Activated T-cell treated with anti-CD3 and anti-CD28 coated beads, Interleukin-2, amount 50 U/mL, for 72 hours (primary cell): ENCODE data around the gene GPR107. TPM values are rescaled to one million over a fixed set of nuclear protein-coding genes. Genes with fewer than 3 reads are reported as not detected.
"Not testable (repeated sequence)": the region's sequence is repeated elsewhere in the genome, so short reads cannot be mapped to it uniquely, and the experiment has no call there.

Experiments
- ATAC-seq, 2 donors: fragments of 150-1000 bp; cut with Tn5 transposase; replicated peaks in 1 of 2; 2 replicates each; pipeline ENCODE4 v1.10.0; 2021; ENCODE audit warnings: moderate library complexity in 2 of 2, mild to moderate bottlenecking in 1 of 2
- DNase-seq, 2 donors: peaks; one replicate each; pipeline ENCODE4 v3.0.0; 2021 to 2022; ENCODE audit warnings: mixed read lengths in 1 of 2
- H3K27ac Mint-ChIP-seq: one replicate; pipeline ENCODE4 v1.8.0; 2022; ENCODE audit warnings: mild to moderate bottlenecking, moderate library complexity, mixed read lengths
- H3K27me3 Mint-ChIP-seq: one replicate; pipeline ENCODE4 v1.8.0; 2022; ENCODE audit warnings: low read depth, mixed read lengths
- H3K36me3 Mint-ChIP-seq, 2 donors: one replicate each; pipeline ENCODE4 v1.8.0; 2022; ENCODE audit warnings: mixed read lengths in 2 of 2, mild to moderate bottlenecking in 1 of 2; ENCODE audit not compliant: insufficient read depth in 2 of 2
- H3K4me1 Mint-ChIP-seq: one replicate; pipeline ENCODE4 v1.8.0; 2022; ENCODE audit warnings: low read depth, mixed read lengths
- H3K4me3 Mint-ChIP-seq, 2 donors: one replicate each; pipeline ENCODE4 v1.8.0; 2022; ENCODE audit warnings: mild to moderate bottlenecking in 2 of 2, mixed read lengths in 2 of 2, moderate library complexity in 2 of 2
- H3K9me3 Mint-ChIP-seq, 2 donors: one replicate each; pipeline ENCODE4 v1.8.0; 2022; ENCODE audit warnings: mixed read lengths in 2 of 2
- total RNA-seq, 2 donors: library from RNA; stranded (reverse); gene quantifications; one replicate each; pipeline ENCODE4 v1.2.3, GENCODE V29; 2022

GPR107 gene
- 10 to 100 TPM; 27.3 to 31.7 TPM for total RNA-seq

GRCh38 chr9:130053504-130054324, at the start of gene GPR107:
GPR107 (plus strand) TSS chr9:130053906; CDS start chr9:130053933, 27 bp downstream.
- peak within 1 kb of the TSS; percentile 98 for H3K27ac Mint-ChIP-seq
- H3K36me3 Mint-ChIP-seq = peaks cover 5 to 6% of the 10 kb centered on the region in 2 donors

GRCh38 chr9:130003943-130004552, 49.7 kb upstream of the GPR107 start:
- peak overlapping the region in 1 of 2 donors; percentile 18 for H3K4me3 Mint-ChIP-seq
- no peaks in the 10 kb centered on the region for H3K27me3 Mint-ChIP-seq
- no peaks in the 10 kb centered on the region for H3K9me3 Mint-ChIP-seq
- DNase-seq = no peak
- peaks cover 89% of the 10 kb centered on the region for H3K4me1 Mint-ChIP-seq
- peaks cover 11 to 44% of the 10 kb centered on the region in 2 donors for H3K36me3 Mint-ChIP-seq
- ATAC-seq = no peak
- peak overlapping the region; percentile 68 for H3K27ac Mint-ChIP-seq

More at GRCh38 chr9:130053504-130054324, at the start of gene GPR107:
- peak; percentile 96 for ATAC-seq
- Mint-ChIP-seq H3K4me1 (peaks cover 42% of the 10 kb centered on the region), H3K27me3 (no peaks in the 10 kb centered on the region), H3K9me3 (no peaks in the 10 kb centered on the region), H3K4me3 (peak within 1 kb of the TSS; percentile 93 to 98)
- DNase-seq = peak; percentile 89 to 90

- H3K9me3 Mint-ChIP-seq, DNase-seq, H3K27me3 Mint-ChIP-seq, ATAC-seq: not testable (repeated sequence)
- Mint-ChIP-seq H3K27ac (peak overlapping the region; percentile 98), H3K4me1 (peaks cover 94% of the 10 kb centered on the region), H3K36me3 (peaks cover 17 to 41% of the 10 kb centered on the region in 2 donors), H3K4me3 (peak overlapping the region; percentile 63 to 82)
Observed at GRCh38 chr9:130006952-130007351, 46.8 kb upstream of the GPR107 start.

DNA sequence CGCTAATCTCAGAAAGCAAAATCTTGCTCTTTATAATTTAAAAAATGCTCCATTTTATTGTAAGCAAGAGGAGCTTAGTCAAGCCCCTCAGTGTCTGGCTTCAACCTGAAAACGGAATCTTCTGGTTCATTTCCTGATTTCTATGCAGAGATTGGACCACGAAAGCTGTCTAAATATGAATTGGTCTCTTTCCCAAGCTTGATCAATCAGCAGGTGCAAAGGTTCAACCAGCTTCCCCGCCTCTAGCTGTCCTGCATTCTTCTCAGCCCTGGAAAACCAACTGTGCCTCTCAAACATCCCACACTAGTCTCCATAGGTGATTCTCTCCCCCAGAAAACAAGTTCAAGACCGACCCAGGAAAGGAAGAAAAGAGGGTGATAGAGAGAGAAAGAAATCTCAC, 45.2 kb upstream of the GPR107 start:
- peaks cover 95% of the 10 kb centered on the region for H3K4me1 Mint-ChIP-seq
- H3K4me3 Mint-ChIP-seq = peak overlapping the region; percentile 63 to 86
- peaks cover 15 to 41% of the 10 kb centered on the region in 2 donors for H3K36me3 Mint-ChIP-seq
- no peaks in the 10 kb centered on the region for H3K27me3 Mint-ChIP-seq
- peaks cover 2 to 5% of the 10 kb centered on the region in 2 donors for H3K9me3 Mint-ChIP-seq
- DNase-seq (no peak), ATAC-seq (peak in 1 of 2 donors; percentile 6)
- H3K27ac Mint-ChIP-seq = peak overlapping the region; percentile 98

DNA sequence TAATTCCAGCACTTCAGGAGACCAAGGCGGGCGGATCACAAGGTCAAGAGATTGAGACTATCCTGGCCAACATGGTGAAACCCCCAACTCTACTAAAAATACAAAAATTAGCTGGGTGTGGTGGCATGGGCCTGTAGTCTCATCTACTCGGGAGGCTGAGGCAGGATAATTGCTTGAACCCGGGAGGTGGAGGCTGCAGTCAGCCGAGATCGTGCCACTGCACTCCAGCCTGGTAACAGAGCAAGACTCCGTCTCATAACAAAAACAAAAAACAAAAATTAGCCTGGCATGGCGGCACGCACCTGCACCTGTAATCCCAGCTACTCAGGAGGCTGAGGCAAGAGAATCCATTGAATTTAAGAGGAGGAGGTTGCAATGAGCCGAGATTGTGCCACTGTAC, 44.2 kb upstream of the GPR107 start:
- H3K4me1 Mint-ChIP-seq = peaks cover 94% of the 10 kb centered on the region
- peaks cover 17 to 44% of the 10 kb centered on the region in 2 donors for H3K36me3 Mint-ChIP-seq
- peak overlapping the region; percentile 77 to 86 for H3K4me3 Mint-ChIP-seq
- not testable (repeated sequence) for H3K9me3 Mint-ChIP-seq, ATAC-seq, H3K27me3 Mint-ChIP-seq, DNase-seq
- peak overlapping the region; percentile 98 for H3K27ac Mint-ChIP-seq

- Mint-ChIP-seq H3K9me3 (peaks cover 2 to 5% of the 10 kb centered on the region in 2 donors), H3K27me3 (no peaks in the 10 kb centered on the region), H3K4me3 (peak overlapping the region; percentile 77 to 86), H3K27ac (peak overlapping the region; percentile 98), H3K4me1 (peaks cover 97% of the 10 kb centered on the region), H3K36me3 (peaks cover 17 to 44% of the 10 kb centered on the region in 2 donors)
- DNase-seq (peak; percentile 61 to 62), ATAC-seq (peak; percentile 72 to 77)
Observed at GRCh38 chr9:130010151-130010988, 43.3 kb upstream of the GPR107 start.

DNA sequence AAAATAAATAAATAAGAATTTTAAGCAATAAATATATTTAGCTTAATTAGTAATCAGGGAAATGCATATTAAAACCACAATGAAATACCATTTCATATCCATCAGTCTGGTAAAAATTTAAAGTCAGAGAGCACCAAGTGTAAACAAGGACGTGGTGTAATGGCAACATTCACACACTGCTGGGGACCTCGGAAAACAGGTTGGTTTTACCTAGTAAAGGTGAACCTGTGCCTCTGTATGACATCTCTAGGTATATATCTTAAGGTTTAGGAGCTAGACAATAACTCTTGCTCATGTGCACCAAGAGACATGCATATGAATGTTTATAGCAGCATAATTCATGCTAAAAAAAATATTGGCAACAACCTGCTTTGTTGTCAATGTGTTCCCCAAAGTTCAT, 40.4 kb upstream of the GPR107 start:
- H3K27me3 Mint-ChIP-seq = no peaks in the 10 kb centered on the region
- H3K4me1 Mint-ChIP-seq = peaks cover 91% of the 10 kb centered on the region
- peaks cover 15 to 35% of the 10 kb centered on the region in 2 donors for H3K36me3 Mint-ChIP-seq
- ATAC-seq (no peak), DNase-seq (no peak)
- H3K4me3 Mint-ChIP-seq = peak overlapping the region in 1 of 2 donors; percentile 61
- peak overlapping the region; percentile 57 for H3K27ac Mint-ChIP-seq
- peaks cover 2 to 5% of the 10 kb centered on the region in 2 donors for H3K9me3 Mint-ChIP-seq

DNA sequence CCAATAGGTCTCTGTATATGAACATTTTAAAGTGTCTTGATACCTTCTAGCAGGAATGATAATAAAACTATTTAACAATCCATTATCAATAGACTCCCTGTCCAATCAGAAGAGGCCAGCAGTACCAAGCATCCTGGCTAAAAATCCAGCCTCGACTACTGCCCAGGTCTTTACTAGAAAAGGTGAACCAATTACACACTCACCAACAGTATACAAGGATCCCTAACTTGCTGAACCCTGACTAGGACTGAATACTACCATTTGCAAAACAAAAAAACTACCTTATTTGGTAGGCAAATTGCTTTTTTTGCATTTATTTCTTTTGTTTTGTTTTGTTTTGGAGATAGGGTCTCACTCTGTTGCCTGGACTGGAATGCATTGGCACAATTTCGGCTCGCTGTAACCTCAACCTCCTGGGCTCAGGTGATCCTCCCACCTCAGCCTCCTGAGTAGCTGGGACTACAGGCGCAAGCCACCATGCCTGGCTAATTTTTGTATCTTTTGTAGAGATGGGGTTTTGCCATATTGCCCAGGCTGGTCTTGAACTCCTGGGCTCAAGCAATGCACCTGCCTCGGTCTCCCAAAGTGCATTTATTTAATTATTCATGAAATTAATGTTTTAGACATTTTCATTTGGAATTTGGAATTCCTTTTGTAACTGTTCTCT, 38.2 kb upstream of the GPR107 start:
- H3K36me3 Mint-ChIP-seq = peaks cover 17 to 41% of the 10 kb centered on the region in 2 donors
- ATAC-seq = no peak
- peaks cover 89% of the 10 kb centered on the region for H3K4me1 Mint-ChIP-seq
- H3K27me3 Mint-ChIP-seq = no peaks in the 10 kb centered on the region
- peak overlapping the region; percentile 50 for H3K27ac Mint-ChIP-seq
- DNase-seq = no peak
- H3K4me3 Mint-ChIP-seq = no peak overlapping the region
- peaks cover 2 to 5% of the 10 kb centered on the region in 2 donors for H3K9me3 Mint-ChIP-seq

- ATAC-seq (no peak), DNase-seq (no peak)
- Mint-ChIP-seq H3K9me3 (peaks cover 0 to 2% of the 10 kb centered on the region in 2 donors), H3K36me3 (peaks cover 11 to 32% of the 10 kb centered on the region in 2 donors), H3K4me3 (peak overlapping the region; percentile 70 to 72), H3K4me1 (peaks cover 90% of the 10 kb centered on the region), H3K27ac (peak overlapping the region; percentile 97), H3K27me3 (no peaks in the 10 kb centered on the region)
Observed at GRCh38 chr9:130017076-130017475, 36.6 kb upstream of the GPR107 start.

GRCh38 chr9:130017510-130017909, 36.2 kb upstream of the GPR107 start:
- Mint-ChIP-seq H3K36me3 (peaks cover 9 to 28% of the 10 kb centered on the region in 2 donors), H3K4me3 (peak overlapping the region; percentile 59 to 72)

GRCh38 chr9:130018265-130018664, 35.4 kb upstream of the GPR107 start:
- Mint-ChIP-seq H3K4me1 (peaks cover 90% of the 10 kb centered on the region), H3K27me3 (no peaks in the 10 kb centered on the region), H3K4me3 (peak overlapping the region; percentile 59 to 67), H3K36me3 (peaks cover 11 to 24% of the 10 kb centered on the region in 2 donors), H3K27ac (peak overlapping the region; percentile 97), H3K9me3 (no peaks in the 10 kb centered on the region)
- DNase-seq (no peak), ATAC-seq (peak in 1 of 2 donors; percentile 18)

More at GRCh38 chr9:130017510-130017909, 36.2 kb upstream of the GPR107 start:
- H3K27me3 Mint-ChIP-seq, DNase-seq, ATAC-seq, H3K9me3 Mint-ChIP-seq: not testable (repeated sequence)
- H3K27ac Mint-ChIP-seq = peak overlapping the region; percentile 97
- H3K4me1 Mint-ChIP-seq = peaks cover 90% of the 10 kb centered on the region

GRCh38 chr9:130020618-130021017, 33.1 kb upstream of the GPR107 start:
- peak overlapping the region; percentile 72 to 84 for H3K4me3 Mint-ChIP-seq
- H3K4me1 Mint-ChIP-seq = peaks cover 95% of the 10 kb centered on the region
- ATAC-seq = no peak
- no peak for DNase-seq
- H3K27me3 Mint-ChIP-seq = no peaks in the 10 kb centered on the region
- H3K27ac Mint-ChIP-seq = peak overlapping the region; percentile 88
- peaks cover 12 to 27% of the 10 kb centered on the region in 2 donors for H3K36me3 Mint-ChIP-seq
- no peaks in the 10 kb centered on the region for H3K9me3 Mint-ChIP-seq
